Measurements from ENCODE around the gene BANP.
"Not testable (repeated sequence)": the region's sequence is repeated elsewhere in the genome, so short reads cannot be mapped to it uniquely, and the experiment has no call there.

The BANP gene

GRCh38 chr16:88069397-88070168, 118.3 kb downstream of the BANP start:
- DNase-seq: no peak

GRCh38 chr16:88070341-88070740, 119.1 kb downstream of the BANP start:
- DNase-seq: no peak

DNA sequence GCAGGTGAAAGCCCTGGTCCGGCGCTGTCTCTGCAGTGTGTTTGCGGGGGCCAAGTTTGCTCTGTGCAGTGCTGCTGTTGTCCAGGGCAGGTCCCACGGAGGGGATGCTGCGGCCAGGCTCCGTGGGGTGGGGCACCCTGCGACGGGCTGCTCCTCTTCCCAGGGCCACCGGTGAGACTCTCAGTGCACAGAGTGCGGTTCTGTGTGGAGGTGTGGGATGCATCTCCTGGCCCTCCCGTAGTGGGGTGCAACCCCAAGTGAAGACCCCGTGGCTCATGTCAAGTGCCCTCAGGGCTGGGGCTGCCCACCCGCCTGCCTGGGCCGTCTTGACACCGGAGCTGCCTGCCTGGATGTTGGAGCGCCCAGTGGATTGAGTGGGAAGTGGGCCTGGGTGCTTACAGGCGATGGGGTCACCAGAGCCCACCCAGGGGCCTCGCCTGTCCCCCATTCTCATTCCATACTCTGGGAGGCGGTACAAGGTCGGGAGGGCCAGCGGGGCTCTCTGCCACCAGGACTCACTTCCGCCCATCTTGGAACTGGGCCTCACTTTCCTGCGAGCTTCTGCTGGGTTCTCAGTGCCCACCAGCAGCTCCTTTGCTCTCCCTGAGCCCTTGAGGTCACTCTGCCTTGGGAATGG, 119.9 kb downstream of the BANP start:
- no peak for DNase-seq

- no peak for DNase-seq
These were observed 120.7 kb downstream of the BANP start for GRCh38 chr16:88071908-88072307.

- DNase-seq: no peak
These were observed 121.4 kb downstream of the BANP start for GRCh38 chr16:88072571-88073001.

DNA sequence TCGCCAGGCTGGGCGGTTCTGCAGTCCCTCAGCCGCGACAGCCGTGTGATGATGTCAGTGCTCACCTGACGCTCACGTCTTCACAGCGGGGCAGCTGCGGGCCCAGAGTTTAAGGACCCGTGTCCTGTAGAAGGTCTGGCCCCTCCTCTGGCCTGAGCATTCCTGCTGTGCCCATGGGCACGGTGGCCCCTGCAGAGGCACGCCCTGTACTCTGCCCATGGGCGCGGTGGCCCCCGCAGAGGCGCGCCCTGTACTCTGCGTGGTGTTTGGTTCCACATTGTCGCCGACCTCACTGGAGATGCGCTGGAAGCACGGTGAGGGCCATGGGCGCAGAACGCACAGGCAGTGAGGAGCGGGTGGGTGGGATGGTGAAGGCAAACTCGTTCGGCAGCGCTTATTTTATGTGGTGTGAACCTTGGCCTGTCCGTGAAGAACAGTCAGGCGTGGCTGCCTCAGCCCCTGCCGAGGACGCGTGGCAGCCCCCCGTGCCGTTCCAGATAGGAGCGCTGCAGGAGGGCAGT, 122.0 kb downstream of the BANP start:
- DNase-seq: no peak

- no peak for DNase-seq
These were observed 122.8 kb downstream of the BANP start for GRCh38 chr16:88074041-88074440.

DNA sequence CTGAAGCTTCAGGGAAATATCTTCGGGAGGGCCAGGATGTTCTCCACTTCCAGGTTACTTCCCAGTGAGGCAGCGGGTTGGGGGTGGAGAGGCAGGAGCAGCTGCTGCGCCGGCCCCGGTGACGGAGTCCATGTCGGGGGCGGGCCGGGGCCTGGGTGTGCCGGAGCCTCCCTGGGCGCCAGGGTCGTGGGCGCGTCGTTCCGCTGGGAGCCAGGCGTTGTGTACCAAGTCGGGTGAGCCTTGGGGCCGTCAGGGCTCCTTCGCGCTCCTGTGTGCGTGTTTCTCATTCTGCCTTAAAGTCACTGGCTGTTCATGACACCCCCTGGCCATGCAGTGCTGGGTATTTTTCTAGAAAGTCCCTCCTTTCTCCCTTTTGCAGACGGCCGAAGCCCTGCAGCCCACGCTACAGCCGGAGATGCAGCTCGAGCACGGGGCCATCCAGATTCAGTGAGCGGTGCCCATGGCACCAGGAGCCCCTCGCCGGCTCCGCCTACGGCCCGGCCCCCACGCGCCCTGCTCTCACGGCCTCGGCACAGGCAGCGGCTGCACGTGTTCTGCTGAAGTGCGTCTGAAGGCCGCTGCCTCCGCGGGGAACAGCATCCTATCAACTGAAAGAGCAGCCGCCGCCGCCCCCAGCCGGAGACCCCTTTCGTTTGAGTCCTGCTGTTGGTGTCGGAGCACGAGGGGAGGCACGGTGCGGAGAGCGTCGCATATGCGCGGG, 125.1 kb downstream of the BANP start:
- no peak for DNase-seq

DNA sequence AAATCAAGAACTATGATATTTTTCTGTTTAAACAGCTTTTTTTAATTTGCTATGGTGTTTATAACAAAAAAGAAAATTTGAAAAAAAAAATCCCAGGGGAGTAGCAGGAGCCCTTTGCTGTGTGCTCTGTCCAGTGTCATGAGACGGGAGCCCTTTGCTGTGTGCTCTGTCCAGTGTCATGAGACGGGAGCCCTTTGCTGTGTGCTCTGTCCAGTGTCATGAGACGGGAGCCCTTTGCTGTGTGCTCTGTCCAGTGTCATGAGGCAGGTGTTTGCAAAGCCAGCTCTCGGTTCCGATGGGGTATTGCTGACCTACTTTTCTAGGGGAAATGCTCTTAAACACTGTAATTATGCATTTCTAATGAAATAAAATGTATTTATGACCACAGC, 125.7 kb downstream of the BANP start:
- DNase-seq: not testable (repeated sequence)

DNA sequence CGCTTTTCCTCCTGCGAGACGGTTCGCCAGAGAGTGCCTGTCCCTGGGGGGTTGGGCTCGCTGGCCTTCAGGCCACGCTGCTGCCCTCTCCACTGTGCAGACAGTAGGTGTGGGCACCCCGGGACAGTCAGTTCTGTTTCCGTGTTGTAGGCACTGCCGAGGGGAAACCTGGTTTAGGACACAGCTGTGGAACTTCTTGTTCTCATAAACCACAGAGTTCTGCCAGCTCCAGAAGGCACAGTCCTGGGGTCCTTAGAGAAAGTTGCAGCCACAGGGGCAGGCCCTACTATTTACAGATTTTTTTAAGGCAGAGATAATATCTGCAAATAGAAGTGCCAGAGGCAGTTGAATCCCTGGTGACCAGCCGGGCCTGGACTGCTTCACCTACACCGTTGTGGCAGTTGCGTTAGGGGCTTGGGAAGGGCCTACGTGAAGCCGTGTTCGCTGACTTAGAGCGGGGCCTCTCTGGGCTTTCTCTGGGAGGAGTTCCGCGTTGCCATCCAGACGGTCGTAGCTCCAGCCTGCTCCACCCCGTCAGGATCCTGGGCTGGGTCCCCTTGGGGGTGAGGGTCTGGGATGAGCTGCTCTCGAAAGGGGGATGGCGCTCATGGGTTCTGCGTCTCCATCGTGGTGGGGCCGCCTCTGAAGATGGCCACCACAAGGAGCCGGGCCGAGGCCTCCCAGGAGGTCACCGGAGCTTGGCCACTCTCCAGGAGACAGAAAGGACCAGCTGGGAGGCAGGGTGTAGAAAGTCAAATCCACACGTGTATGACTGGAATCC, 126.3 kb downstream of the BANP start:
- no peak for DNase-seq

DNA sequence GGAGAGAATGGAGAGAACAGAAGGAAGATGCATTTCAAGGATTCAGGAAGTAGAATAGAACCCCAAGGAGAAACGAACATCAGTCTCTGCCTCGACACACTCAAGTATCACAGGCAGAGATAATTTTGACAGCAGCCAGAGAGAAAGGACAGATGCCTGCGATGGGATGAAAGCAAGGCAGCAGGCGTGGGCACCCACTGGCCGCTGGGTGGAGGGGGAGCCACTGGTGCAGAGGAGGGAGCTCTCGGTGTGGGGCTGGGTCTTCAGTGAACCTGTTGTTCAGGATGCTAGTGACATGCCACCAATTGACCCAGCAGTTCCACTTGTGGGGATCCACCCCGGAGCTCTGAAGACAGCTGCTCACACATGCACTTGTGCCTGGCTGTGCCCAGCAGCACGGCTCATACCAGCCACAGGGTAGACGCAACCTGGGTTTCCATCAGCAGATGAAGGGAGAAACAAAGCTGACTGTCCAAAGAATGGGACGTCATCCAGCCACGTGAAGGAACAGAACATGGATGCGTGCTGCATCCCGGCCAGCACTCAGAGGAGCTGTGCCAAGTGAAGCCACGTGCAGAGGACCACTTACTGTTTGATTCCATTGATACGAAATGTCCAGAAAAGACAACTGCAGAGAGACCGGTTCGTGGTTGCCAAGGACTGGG, 127.0 kb downstream of the BANP start:
- no peak for DNase-seq

- no peak for DNase-seq
These were observed 132.3 kb downstream of the BANP start for GRCh38 chr16:88083582-88083981.

DNA sequence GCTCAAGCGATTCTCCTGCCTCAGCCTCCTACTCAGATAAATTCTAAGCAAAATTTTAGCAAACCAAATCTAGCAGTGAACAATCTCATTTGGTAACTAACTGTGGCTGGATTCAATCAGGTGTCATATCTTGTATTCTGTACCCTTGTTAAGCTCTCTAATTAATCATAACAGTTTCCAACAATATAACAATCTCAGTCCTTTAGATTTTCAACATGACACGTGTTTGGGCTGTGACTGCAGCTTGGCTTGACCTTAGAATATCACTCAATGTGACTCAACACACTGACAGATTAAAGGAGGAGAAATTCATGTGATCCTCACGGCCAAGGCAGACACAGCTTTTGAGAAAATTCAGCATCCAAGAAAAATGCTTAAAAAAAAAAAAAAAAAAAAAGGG, 133.6 kb downstream of the BANP start:
- no peak for DNase-seq

DNA sequence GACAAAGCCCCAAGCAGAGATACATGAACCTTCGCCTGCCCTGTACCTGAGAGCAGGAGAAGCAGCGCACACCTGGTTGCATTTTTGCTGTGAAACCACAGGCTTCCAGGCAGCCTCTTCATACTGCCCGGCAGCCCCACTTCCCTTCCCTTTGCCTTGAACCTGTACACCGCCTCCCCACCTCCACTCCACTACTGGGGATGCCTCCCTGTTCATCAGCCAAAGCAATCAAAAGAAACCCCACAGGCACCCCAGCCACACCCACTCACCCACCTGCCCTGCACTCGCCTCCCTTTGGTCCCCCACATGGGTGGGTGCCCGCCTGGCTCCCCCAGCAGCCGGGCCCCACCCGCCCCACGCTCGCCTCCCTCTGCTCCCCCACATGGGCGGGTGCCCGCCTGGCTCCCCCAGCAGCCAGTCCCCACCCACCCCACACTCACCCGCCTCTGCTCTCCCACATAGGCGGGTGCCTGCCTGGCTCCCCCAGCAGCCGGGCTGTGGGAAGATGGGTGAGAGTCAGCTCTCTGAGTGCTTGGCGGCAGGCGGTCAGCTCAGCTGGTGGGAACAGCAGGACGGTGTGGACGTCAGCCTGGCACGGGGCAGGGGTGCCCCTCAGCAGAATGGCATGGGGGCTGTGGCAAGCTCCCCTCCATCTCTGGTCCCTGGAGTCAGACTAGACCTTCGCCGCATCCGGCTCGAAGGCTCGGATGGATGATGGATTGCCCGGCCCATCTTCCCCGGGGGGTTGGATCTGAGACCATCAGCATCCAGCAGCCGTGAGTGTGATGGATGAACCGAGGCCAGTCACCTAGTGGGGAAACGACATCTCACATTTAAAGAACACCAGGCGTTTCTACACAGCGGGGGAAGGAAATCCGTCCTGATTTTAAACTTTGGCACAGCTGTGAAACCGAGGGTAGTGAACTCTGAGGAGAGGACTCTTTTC, 135.6 kb downstream of the BANP start:
- DNase-seq: no peak

GRCh38 chr16:88087517-88087877, 136.3 kb downstream of the BANP start:
- no peak for DNase-seq

DNA sequence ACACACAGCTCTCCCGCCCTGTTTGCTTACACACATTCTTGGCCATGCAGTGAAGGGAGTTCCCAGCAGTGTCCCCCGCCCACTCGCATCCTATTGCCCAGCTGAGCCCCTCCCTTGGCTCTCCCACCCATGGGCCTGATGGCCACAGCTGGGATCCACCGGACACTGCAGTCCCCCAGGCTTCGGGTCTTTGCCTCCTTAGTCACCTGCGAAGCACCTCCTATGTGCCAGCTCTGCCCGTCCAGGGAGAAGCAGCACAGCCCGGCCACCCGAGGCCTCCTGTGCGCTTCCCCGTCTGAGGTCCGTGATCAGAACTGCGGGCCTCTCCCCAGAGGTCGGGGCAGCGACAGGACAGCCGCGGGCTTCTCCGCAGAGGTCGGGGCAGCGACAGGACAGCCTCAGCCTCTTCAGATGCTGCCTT, 136.9 kb downstream of the BANP start:
- no peak for DNase-seq

DNA sequence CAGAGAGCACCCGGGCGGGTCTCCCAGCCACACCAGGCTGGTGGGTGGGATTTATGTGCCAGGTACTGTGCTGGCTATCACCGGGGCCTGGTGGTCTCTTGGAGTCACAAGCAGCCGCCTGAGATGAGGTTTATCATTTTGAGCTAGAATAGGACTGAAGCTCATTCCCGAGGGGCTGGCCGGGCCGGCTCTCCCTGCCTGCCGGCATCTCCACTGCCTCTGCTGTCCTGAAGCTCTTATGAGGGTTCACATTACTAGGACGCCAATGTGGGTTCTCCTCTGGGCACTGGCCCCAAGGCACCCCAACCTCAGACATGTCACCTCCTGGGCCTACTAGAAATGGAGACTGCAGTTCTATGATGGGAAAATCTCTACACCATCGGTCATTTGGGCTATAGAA, 137.4 kb downstream of the BANP start:
- not testable (repeated sequence) for DNase-seq

DNA sequence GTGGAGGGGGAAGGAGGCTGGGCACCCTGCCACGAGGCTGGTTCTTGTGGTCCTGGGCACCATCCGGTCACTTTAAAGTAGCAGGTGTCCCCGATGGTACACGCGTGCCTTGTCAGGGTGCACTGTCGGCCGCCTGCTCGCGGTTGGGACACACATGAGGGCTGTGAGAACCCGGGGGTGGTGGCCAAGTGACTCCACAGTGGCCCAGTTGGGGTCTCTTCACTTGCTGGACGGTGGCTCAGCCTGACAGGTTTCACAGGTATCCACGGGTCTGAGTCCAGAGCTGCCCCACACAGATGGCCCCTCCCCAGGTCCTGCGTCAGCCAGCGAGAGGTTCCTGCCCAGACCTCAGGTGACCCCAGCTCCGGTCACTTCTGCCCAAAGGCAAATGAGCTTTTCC, 137.8 kb downstream of the BANP start:
- not testable (repeated sequence) for DNase-seq

DNA sequence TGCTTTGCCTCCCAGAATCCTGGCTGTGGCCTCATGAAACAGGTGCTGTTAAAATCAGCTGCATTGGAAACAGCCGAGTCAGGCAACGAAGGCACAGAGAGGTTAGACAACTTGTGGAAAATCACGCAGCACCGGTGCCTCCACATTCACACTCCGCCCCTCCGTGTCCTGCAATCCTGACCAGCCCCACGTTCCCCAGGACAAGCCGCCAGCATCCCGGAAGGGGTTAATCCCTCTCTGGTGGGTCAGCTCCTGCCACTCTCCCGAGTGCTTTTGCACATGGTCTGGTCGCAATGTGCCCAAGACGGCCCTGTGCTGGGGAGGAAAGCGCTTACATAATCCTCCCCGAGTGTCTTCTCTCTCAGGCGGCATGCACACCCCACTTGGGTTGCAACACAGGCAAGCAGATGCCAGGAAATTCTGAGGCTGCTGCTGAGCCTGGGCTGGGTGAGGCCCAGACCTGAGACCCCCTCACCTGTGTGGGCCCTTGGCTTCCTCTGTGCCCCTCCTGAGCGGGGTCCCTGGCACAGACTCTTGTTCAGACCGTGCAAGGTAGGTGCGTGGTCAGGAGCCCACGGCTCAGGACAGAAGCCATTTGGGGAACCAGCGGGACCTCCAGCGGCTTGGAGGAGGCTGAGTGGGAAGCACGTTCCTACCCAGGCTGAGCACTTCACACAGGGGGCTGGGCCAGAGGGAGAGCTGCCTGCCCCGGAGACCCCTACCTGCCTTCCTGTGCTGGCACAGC, 138.6 kb downstream of the BANP start:
- not testable (repeated sequence) for DNase-seq
